ENCODE measurements around the gene CD300C. TPM values are rescaled to one million over a fixed set of nuclear protein-coding genes. Genes with fewer than 3 reads are reported as not detected.
"Not testable (repeated sequence)": the region's sequence is repeated elsewhere in the genome, so short reads cannot be mapped to it uniquely, and the experiment has no call there.

CD300C gene
- total RNA-seq, 1 donor from 2014 or later, result 0.31 TPM

- no peak for DNase-seq
Measured at GRCh38 chr17:74561586-74561985, 15.7 kb upstream of the CD300C start.

GRCh38 chr17:74558882-74559519 is 13.1 kb upstream of the CD300C start:
- DNase-seq, result no peak

- DNase-seq, result not testable (repeated sequence)
Measured at GRCh38 chr17:74558402-74558801, 12.5 kb upstream of the CD300C start.

GRCh38 chr17:74555427-74555940 is 9.6 kb upstream of the CD300C start:
- DNase-seq, result no peak

GRCh38 chr17:74554909-74555308 is 9.0 kb upstream of the CD300C start:
- DNase-seq, result no peak

- DNase-seq, result no peak
Measured at GRCh38 chr17:74552037-74552436, 6.1 kb upstream of the CD300C start.

- no peak for DNase-seq
Measured at GRCh38 chr17:74550602-74551001, 4.7 kb upstream of the CD300C start.

- DNase-seq, result no peak
Measured at GRCh38 chr17:74549343-74549742, 3.4 kb upstream of the CD300C start.

- DNase-seq, result no peak
Measured at GRCh38 chr17:74547736-74548135, 1.8 kb upstream of the CD300C start.

- DNase-seq, result no peak
Measured at GRCh38 chr17:74547264-74547663, 1.3 kb upstream of the CD300C start.

GRCh38 chr17:74546586-74546985 is 671 bp upstream of the CD300C start:
- no peak for DNase-seq

- no peak for DNase-seq
Measured at GRCh38 chr17:74544991-74545842, 698 bp downstream of the CD300C start.

- DNase-seq, result no peak
Measured at GRCh38 chr17:74543891-74544760, 1.8 kb downstream of the CD300C start.

- DNase-seq, result no peak
Measured at GRCh38 chr17:74543406-74543805, 2.5 kb downstream of the CD300C start.

- DNase-seq, result no peak
Measured at GRCh38 chr17:74542727-74543383, 3.1 kb downstream of the CD300C start.

- DNase-seq, result no peak
Measured at GRCh38 chr17:74542166-74542565, 3.7 kb downstream of the CD300C start.

- DNase-seq, result no peak
Measured at GRCh38 chr17:74541176-74542111, 4.5 kb downstream of the CD300C start.

- DNase-seq, result no peak
Measured at GRCh38 chr17:74539281-74539820, 6.6 kb downstream of the CD300C start.

GRCh38 chr17:74536890-74537289 is 9.0 kb downstream of the CD300C start:
- no peak for DNase-seq

- no peak for DNase-seq
Measured at GRCh38 chr17:74532115-74532514, 13.8 kb downstream of the CD300C start.

Data from occipital lobe (tissue), 2 donors.